Measurements from ENCODE around the gene AFMID.

- TF ChIP-seq SIN3A (IDR thresholded peaks at IDR 0.05; ENCODE audit: borderline replicate concordance, insufficient read depth, low read depth, low read length) (no peak), CTCF (IDR thresholded peaks at IDR 0.05) (no peak), POLR2AphosphoS5 (IDR thresholded peaks at IDR 0.05; ENCODE audit: low read depth, low read length) (no peak), REST (IDR thresholded peaks at IDR 0.05; ENCODE audit: insufficient read depth in 1 of 2, low read depth in 2 of 2, low read length in 1 of 2) (no peak), TCF7L2 (IDR thresholded peaks at IDR 0.05; ENCODE audit: low read depth, low read length) (no peak)
Observed at GRCh38 chr17:78166416-78166815, 20.7 kb upstream of the AFMID start.
